BE2C (cell line): Measurements from ENCODE around the gene CACNB2.

Experiments used
- DNase-seq: peaks from one replicate; pipeline ENCODE4 v3.0.0-alpha.2; 2020
- H3K27me3 ChIP-seq: fragments of 250-450 bp; sonication (Bioruptor Pico); 2 replicates; pipeline ENCODE4 v1.5.1; 2020; ENCODE audit warnings: mild to moderate bottlenecking
- H3K36me3 ChIP-seq: fragments of 250-450 bp; sonication (Bioruptor Pico); 2 replicates; pipeline ENCODE4 v1.5.1; 2020; ENCODE audit warnings: mild to moderate bottlenecking
- H3K4me1 ChIP-seq: fragments of 250-450 bp; sonication (Bioruptor Pico); 2 replicates; pipeline ENCODE4 v1.5.1; 2020
- H3K4me3 ChIP-seq: 2 replicates; pipeline ENCODE4 v1.5.1; 2011; ENCODE audit warnings: low read depth, low read length
- H3K9me3 ChIP-seq: fragments of 250-450 bp; sonication (Bioruptor Pico); 2 replicates; pipeline ENCODE4 v1.5.1; 2020
- TF ChIP-seq, protein P1 (sequence below): IDR thresholded peaks from 2 replicates; pipeline ENCODE4 v1.5.1; 2012; ENCODE audit warnings: mild to moderate bottlenecking, low read depth, low read length

CACNB2 gene

DNA sequence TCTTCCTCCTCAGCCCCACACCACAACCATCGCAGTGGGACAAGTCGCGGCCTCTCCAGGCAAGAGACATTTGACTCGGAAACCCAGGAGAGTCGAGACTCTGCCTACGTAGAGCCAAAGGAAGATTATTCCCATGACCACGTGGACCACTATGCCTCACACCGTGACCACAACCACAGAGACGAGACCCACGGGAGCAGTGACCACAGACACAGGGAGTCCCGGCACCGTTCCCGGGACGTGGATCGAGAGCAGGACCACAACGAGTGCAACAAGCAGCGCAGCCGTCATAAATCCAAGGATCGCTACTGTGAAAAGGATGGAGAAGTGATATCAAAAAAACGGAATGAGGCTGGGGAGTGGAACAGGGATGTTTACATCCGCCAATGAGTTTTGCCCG, 399.1 kb downstream of the CACNB2 start:
- H3K36me3 ChIP-seq, result peaks cover 5% of the 10 kb centered on the region; the same call in 1 of the 2 replicates
- DNase-seq, result no peak
- no peaks in the 10 kb centered on the region for H3K9me3 ChIP-seq
- no peaks in the 10 kb centered on the region for H3K27me3 ChIP-seq
- no peaks in the 10 kb centered on the region for H3K4me1 ChIP-seq
- H3K4me3 ChIP-seq, result no peak overlapping the region
- TF ChIP-seq, protein P1, sequence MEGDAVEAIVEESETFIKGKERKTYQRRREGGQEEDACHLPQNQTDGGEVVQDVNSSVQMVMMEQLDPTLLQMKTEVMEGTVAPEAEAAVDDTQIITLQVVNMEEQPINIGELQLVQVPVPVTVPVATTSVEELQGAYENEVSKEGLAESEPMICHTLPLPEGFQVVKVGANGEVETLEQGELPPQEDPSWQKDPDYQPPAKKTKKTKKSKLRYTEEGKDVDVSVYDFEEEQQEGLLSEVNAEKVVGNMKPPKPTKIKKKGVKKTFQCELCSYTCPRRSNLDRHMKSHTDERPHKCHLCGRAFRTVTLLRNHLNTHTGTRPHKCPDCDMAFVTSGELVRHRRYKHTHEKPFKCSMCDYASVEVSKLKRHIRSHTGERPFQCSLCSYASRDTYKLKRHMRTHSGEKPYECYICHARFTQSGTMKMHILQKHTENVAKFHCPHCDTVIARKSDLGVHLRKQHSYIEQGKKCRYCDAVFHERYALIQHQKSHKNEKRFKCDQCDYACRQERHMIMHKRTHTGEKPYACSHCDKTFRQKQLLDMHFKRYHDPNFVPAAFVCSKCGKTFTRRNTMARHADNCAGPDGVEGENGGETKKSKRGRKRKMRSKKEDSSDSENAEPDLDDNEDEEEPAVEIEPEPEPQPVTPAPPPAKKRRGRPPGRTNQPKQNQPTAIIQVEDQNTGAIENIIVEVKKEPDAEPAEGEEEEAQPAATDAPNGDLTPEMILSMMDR, result no peak

DNA sequence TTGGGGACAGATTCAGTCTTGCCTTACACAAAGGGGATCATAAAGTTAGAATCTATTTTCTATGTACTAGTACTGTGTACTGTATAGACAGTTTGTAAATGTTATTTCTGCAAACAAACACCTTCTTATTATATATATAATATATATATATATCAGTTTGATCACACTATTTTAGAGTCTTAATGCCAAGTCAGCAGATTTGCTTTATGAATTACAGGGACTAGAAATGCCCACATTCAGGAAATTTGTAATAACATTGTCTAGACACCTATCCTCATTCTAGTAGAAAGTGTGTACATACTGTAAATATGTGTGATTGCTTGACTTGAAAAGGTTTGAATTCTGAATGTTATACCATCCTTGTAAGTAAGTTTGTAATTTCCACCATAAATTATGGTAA, 400.0 kb downstream of the CACNB2 start:
- Histone ChIP-seq H3K27me3 (no peaks in the 10 kb centered on the region), H3K9me3 (no peaks in the 10 kb centered on the region), H3K4me1 (no peaks in the 10 kb centered on the region), H3K36me3 (peaks cover 5% of the 10 kb centered on the region; the same call in 1 of the 2 replicates), H3K4me3 (no peak overlapping the region)
- no peak for DNase-seq
- TF ChIP-seq, protein P1, result no peak

DNA sequence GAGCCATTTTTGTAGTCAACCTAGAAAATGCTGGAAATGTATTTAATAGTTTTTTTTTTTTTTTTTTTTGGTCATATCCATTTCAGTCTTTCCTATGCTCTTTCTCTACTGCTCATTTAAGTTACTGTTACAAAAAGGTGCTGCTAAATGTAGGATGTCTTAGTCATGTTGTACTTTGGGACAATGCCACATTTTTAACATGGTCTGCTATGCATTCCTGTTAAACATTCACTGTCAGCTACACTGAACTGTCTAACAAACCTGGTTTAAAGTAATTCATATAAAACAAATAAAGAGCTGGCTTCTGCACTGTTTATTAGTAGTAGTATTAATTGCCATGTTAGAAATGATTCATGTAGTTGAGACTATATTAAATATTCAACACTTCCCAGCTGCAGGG, 402.6 kb downstream of the CACNB2 start:
- no peak overlapping the region for H3K4me3 ChIP-seq
- TF ChIP-seq, protein P1, result no peak
- no peaks in the 10 kb centered on the region for H3K27me3 ChIP-seq
- H3K36me3 ChIP-seq, result peaks cover 5% of the 10 kb centered on the region; the same call in 1 of the 2 replicates
- no peaks in the 10 kb centered on the region for H3K9me3 ChIP-seq
- DNase-seq, result no peak
- H3K4me1 ChIP-seq, result no peaks in the 10 kb centered on the region

DNA sequence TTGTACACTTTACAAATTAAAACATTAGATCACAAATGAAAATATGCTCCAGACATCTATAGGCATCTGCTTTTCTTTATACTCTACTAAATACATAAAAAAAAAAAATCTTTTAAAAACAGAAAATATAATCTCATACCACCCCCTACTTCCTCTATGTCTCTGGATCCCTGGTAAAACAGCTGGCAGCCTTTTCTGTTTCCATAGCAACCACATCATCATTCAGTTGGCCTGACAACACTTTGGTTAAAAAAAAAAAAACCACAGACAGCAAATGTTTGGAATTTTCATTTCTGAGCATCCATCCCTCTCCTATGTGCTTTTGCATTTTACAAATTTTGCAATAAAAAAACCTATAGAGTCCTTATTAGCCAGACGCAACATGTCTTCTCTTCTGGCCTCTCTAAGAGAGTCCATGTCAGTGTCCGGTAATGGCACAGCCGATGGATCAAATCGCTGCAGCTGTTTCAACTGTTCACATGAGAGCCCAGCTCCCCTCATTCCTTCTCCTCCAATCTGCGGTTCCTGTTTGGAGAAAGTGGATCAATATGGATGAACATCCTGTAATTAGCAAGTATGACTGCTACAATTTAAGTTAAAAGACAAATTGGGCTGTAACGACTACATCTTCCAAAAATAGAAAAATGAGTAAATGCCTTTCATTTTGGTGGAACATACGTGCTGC, 405.5 kb downstream of the CACNB2 start:
- TF ChIP-seq, protein P1, result no peak
- Histone ChIP-seq H3K9me3 (no peaks in the 10 kb centered on the region), H3K36me3 (peaks cover 5% of the 10 kb centered on the region; the same call in 1 of the 2 replicates), H3K4me1 (no peaks in the 10 kb centered on the region), H3K27me3 (no peaks in the 10 kb centered on the region), H3K4me3 (no peak overlapping the region)
- DNase-seq, result no peak

DNA sequence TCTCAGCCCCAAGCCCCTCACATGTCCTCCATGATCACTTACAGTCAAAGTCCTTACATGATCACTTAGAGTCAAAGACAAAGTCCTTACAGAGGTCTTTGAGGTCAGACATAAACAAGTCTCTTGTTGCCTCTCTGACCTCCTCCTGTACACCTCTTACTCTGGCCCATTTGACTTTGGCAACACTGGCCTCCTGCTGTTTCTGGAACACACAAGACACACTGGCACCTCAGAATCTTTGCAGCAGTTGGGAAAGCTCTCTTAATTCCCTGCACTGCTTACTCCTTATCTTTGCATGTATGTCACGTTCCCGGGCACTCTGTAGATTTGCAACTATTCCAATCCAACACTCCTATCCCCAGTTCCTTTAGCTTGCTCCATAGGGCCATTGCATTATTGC, 408.9 kb downstream of the CACNB2 start:
- no peak for DNase-seq
- Histone ChIP-seq H3K36me3 (peaks cover 9% of the 10 kb centered on the region), H3K27me3 (no peaks in the 10 kb centered on the region), H3K4me3 (no peak overlapping the region), H3K9me3 (no peaks in the 10 kb centered on the region), H3K4me1 (no peaks in the 10 kb centered on the region)
- TF ChIP-seq, protein P1, result no peak

DNA sequence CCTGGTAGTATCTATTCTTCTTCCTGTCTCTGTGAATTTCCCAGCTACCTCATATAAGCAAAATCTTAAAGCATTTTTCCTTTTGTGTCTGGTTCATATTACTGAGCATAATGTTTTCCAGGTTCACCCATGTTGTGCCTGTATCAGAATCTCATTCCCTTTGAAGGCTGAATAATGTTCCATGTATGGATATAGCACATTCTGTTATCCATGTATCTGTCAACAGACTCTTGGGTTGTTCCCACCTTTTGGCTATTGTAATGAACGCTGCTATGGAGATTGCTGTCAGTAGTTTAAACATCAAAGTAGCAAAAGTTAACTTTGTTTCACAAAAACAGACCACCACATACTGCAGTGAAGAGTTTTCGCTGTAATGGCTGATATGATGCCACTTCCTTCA, 411.2 kb downstream of the CACNB2 start:
- H3K36me3 ChIP-seq, result peaks cover 9% of the 10 kb centered on the region
- DNase-seq, result no peak

More for the DNA sequence above, 411.2 kb downstream of the CACNB2 start:
- Histone ChIP-seq H3K9me3 (no peaks in the 10 kb centered on the region), H3K4me1 (no peaks in the 10 kb centered on the region), H3K27me3 (no peaks in the 10 kb centered on the region), H3K4me3 (no peak overlapping the region)
- TF ChIP-seq, protein P1, result no peak
